Neural cell (in vitro differentiated cells): ENCODE data around the gene HEY2. TPM values are rescaled to one million over a fixed set of nuclear protein-coding genes. Genes with fewer than 3 reads are reported as not detected.

ENCODE experiments used
- H2AFZ ChIP-seq: fragments of 200-600, 300-800 bp; sonication (generic), shearing (Covaris generic); 2 replicates; pipeline ENCODE4 v1.6.0; 2014; ENCODE audit warnings: low read depth, mild to moderate bottlenecking, antibody characterized with exemption, low read length, moderate library complexity
- H3F3A ChIP-seq: fragments of 200-600 bp; shearing (Covaris generic); 2 replicates; pipeline ENCODE4 v1.6.1; 2016; ENCODE audit warnings: mild to moderate bottlenecking, moderate library complexity, mixed read lengths, antibody characterized with exemption, low read length; ENCODE audit not compliant: insufficient read depth, poor library complexity, severe bottlenecking
- H3K27ac ChIP-seq: fragments of 200-600, 300-800 bp; sonication (generic), shearing (Covaris generic); 2 replicates; pipeline ENCODE4 v1.5.1; 2014; ENCODE audit warnings: mild to moderate bottlenecking, low read length, moderate library complexity
- H3K27me3 ChIP-seq: fragments of 300-800, 200-600 bp; sonication (generic), shearing (Covaris generic); 2 replicates; pipeline ENCODE4 v1.6.0; 2014; ENCODE audit warnings: mild to moderate bottlenecking, low read depth, low read length, moderate library complexity; ENCODE audit not compliant: insufficient read depth
- H3K36me3 ChIP-seq: fragments of 300-800, 200-600 bp; sonication (generic), shearing (Covaris generic); 2 replicates; pipeline ENCODE4 v1.5.1; 2014; ENCODE audit warnings: mild to moderate bottlenecking, antibody characterized with exemption, low read length, moderate library complexity; ENCODE audit not compliant: insufficient read depth
- H3K4me2 ChIP-seq: fragments of 300-800, 200-600 bp; sonication (generic), shearing (Covaris generic); 2 replicates; pipeline ENCODE4 v1.6.0; 2014; ENCODE audit warnings: mild to moderate bottlenecking, low read length
- H3K4me3 ChIP-seq: fragments of 300-800, 200-600 bp; sonication (generic), shearing (Covaris generic); 2 replicates; pipeline ENCODE4 v1.5.1; 2014; ENCODE audit warnings: mild to moderate bottlenecking, low read length, moderate library complexity
- H3K79me2 ChIP-seq: fragments of 200-600 bp; shearing (Covaris generic); replicated peaks from 2 replicates; pipeline ENCODE4 v1.6.0; 2014; ENCODE audit warnings: mild to moderate bottlenecking, low read length, moderate library complexity; ENCODE audit not compliant: insufficient read depth
- H3K9ac ChIP-seq: fragments of 300-800, 200-600 bp; sonication (generic), shearing (Covaris generic); 2 replicates; pipeline ENCODE4 v1.6.1; 2016; ENCODE audit warnings: mild to moderate bottlenecking, low read length, mixed read lengths
- H3K9me2 ChIP-seq: fragments of 200-600 bp; shearing (Covaris generic); 2 replicates; pipeline ENCODE4 v1.6.1; 2016; ENCODE audit warnings: mild to moderate bottlenecking, low read length, mixed read lengths; ENCODE audit not compliant: insufficient read depth
- H3K9me3 ChIP-seq: fragments of 200-600, 300-800 bp; sonication (generic), shearing (Covaris generic); 2 replicates; pipeline ENCODE4 v1.6.1; 2016; ENCODE audit warnings: mild to moderate bottlenecking, mixed run types, low read length, moderate library complexity, mixed read lengths
- H4K20me1 ChIP-seq: fragments of 200-600 bp; shearing (Covaris generic); 2 replicates; pipeline ENCODE4 v1.6.1; 2016; ENCODE audit warnings: mild to moderate bottlenecking, mixed run types; ENCODE audit not compliant: insufficient read depth
- EP300 ChIP-seq: fragments of 450-650 bp; conservative IDR thresholded peaks from 2 replicates; pipeline ENCODE4 v1.6.1; 2014; ENCODE audit warnings: antibody characterized with exemption, mild to moderate bottlenecking, moderate library complexity; ENCODE audit not compliant: poor library complexity, severe bottlenecking
- EZH2 ChIP-seq: fragments of 200-600, 300-800 bp; shearing (Covaris generic), sonication (generic); IDR thresholded peaks from 2 replicates; pipeline ENCODE4 v1.6.1; 2014; ENCODE audit warnings: antibody characterized with exemption, low read length, borderline replicate concordance, mild to moderate bottlenecking; ENCODE audit not compliant: insufficient read depth, poor library complexity, severe bottlenecking
- MXI1 ChIP-seq: fragments of 450-650 bp; conservative IDR thresholded peaks from 2 replicates; pipeline ENCODE4 v1.6.1; 2014; ENCODE audit warnings: antibody characterized with exemption, mild to moderate bottlenecking; ENCODE audit not compliant: poor library complexity, severe bottlenecking
- POLR2AphosphoS5 ChIP-seq: IDR thresholded peaks from 2 replicates; pipeline ENCODE4 v1.6.1; 2012
- RAD21 ChIP-seq: fragments of 450-650 bp; conservative IDR thresholded peaks from 2 replicates; pipeline ENCODE4 v1.6.1; 2014; ENCODE audit warnings: antibody characterized with exemption, mild to moderate bottlenecking, moderate library complexity
- SMC3 ChIP-seq: fragments of 450-650 bp; conservative IDR thresholded peaks from 2 replicates; pipeline ENCODE4 v1.6.1; 2014; ENCODE audit warnings: antibody characterized with exemption, mild to moderate bottlenecking, moderate library complexity; ENCODE audit not compliant: poor library complexity
- TAF1 ChIP-seq: IDR thresholded peaks from 2 replicates; pipeline ENCODE4 v1.6.1; 2012; ENCODE audit warnings: low read depth
- polyA minus RNA-seq: library from RNA; depleted of rRNA, polyadenylated mRNA; stranded (reverse); fragments of >200 nt; gene quantifications from 2 replicates; pipeline ENCODE4 v1.2.3, GENCODE V29; 2014
- polyA plus RNA-seq: library from polyadenylated mRNA; depleted of rRNA; stranded (reverse); fragments of >200 nt; gene quantifications from 2 replicates; pipeline ENCODE4 v1.2.3, GENCODE V29; 2014
- TF ChIP-seq, protein P1 (sequence below): fragments of 450-650 bp; IDR thresholded peaks from 2 replicates; pipeline ENCODE4 v1.5.1; 2014; ENCODE audit warnings: antibody characterized with exemption, mild to moderate bottlenecking, moderate library complexity; ENCODE audit not compliant: poor library complexity, severe bottlenecking
- TF ChIP-seq, protein P2 (sequence below): IDR thresholded peaks from 2 replicates; pipeline ENCODE4 v1.6.1; 2012; ENCODE audit warnings: borderline replicate concordance

The HEY2 gene
- polyA plus RNA-seq (0.20 TPM in 1 of 2 replicates, not detected in the other), polyA minus RNA-seq (not detected in 2 replicates)

- Histone ChIP-seq H3K27ac (no peak within 1 kb of the TSS), H3K9ac (peak within 1 kb of the TSS; percentile 36)
- TF ChIP-seq SMC3 (peak; percentile 39), POLR2AphosphoS5 (no peak), RAD21 (peak; percentile 31), MXI1 (peak; percentile 62), TAF1 (no peak), EP300 (peak; percentile 43)
- TF ChIP-seq, protein P1, sequence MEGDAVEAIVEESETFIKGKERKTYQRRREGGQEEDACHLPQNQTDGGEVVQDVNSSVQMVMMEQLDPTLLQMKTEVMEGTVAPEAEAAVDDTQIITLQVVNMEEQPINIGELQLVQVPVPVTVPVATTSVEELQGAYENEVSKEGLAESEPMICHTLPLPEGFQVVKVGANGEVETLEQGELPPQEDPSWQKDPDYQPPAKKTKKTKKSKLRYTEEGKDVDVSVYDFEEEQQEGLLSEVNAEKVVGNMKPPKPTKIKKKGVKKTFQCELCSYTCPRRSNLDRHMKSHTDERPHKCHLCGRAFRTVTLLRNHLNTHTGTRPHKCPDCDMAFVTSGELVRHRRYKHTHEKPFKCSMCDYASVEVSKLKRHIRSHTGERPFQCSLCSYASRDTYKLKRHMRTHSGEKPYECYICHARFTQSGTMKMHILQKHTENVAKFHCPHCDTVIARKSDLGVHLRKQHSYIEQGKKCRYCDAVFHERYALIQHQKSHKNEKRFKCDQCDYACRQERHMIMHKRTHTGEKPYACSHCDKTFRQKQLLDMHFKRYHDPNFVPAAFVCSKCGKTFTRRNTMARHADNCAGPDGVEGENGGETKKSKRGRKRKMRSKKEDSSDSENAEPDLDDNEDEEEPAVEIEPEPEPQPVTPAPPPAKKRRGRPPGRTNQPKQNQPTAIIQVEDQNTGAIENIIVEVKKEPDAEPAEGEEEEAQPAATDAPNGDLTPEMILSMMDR = peak; percentile 20
Measured at GRCh38 chr6:125749173-125749864, at the start of gene HEY2. Gene HEY2 (plus strand): TSS chr6:125749632. CDS start chr6:125749777, 145 bp downstream.

GRCh38 chr6:125700581-125701353 lies 48.7 kb upstream of the HEY2 start:
- H3K4me3 ChIP-seq = no peak overlapping the region
- no peaks in the 10 kb centered on the region for H4K20me1 ChIP-seq
- no peaks in the 10 kb centered on the region for H3K9me2 ChIP-seq
- H3F3A ChIP-seq = no peaks in the 10 kb centered on the region
- no peak overlapping the region for H3K27ac ChIP-seq
- H3K9ac ChIP-seq = no peak overlapping the region
- no peak for TF ChIP-seq POLR2AphosphoS5
- no peak for TF ChIP-seq RAD21
- TF ChIP-seq SMC3 = no peak
- TF ChIP-seq TAF1 = no peak
- no peak for TF ChIP-seq EZH2
- TF ChIP-seq, protein P2, sequence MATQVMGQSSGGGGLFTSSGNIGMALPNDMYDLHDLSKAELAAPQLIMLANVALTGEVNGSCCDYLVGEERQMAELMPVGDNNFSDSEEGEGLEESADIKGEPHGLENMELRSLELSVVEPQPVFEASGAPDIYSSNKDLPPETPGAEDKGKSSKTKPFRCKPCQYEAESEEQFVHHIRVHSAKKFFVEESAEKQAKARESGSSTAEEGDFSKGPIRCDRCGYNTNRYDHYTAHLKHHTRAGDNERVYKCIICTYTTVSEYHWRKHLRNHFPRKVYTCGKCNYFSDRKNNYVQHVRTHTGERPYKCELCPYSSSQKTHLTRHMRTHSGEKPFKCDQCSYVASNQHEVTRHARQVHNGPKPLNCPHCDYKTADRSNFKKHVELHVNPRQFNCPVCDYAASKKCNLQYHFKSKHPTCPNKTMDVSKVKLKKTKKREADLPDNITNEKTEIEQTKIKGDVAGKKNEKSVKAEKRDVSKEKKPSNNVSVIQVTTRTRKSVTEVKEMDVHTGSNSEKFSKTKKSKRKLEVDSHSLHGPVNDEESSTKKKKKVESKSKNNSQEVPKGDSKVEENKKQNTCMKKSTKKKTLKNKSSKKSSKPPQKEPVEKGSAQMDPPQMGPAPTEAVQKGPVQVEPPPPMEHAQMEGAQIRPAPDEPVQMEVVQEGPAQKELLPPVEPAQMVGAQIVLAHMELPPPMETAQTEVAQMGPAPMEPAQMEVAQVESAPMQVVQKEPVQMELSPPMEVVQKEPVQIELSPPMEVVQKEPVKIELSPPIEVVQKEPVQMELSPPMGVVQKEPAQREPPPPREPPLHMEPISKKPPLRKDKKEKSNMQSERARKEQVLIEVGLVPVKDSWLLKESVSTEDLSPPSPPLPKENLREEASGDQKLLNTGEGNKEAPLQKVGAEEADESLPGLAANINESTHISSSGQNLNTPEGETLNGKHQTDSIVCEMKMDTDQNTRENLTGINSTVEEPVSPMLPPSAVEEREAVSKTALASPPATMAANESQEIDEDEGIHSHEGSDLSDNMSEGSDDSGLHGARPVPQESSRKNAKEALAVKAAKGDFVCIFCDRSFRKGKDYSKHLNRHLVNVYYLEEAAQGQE = no peak
- TF ChIP-seq MXI1 = no peak
- TF ChIP-seq, protein P1 = no peak
- TF ChIP-seq EP300 = no peak
- H3K9me3 ChIP-seq = no peaks in the 10 kb centered on the region
- no peaks in the 10 kb centered on the region for H3K36me3 ChIP-seq
- no peaks in the 10 kb centered on the region for H3K27me3 ChIP-seq
- no peaks in the 10 kb centered on the region for H3K79me2 ChIP-seq
- H3K4me2 ChIP-seq = no peak overlapping the region
- H2AFZ ChIP-seq = no peak overlapping the region

More at GRCh38 chr6:125749173-125749864, at the start of gene HEY2:
- no peaks in the 10 kb centered on the region for H3K79me2 ChIP-seq
- no peaks in the 10 kb centered on the region for H3K9me3 ChIP-seq
- peak within 1 kb of the TSS; percentile 31 for H2AFZ ChIP-seq
- no peaks in the 10 kb centered on the region for H3K36me3 ChIP-seq
- peak within 1 kb of the TSS; percentile 50 for H3K4me2 ChIP-seq
- H4K20me1 ChIP-seq = no peaks in the 10 kb centered on the region
- no peaks in the 10 kb centered on the region for H3F3A ChIP-seq
- H3K9me2 ChIP-seq = no peaks in the 10 kb centered on the region
- H3K27me3 ChIP-seq = peaks cover 83% of the 10 kb centered on the region
- H3K4me3 ChIP-seq = peak within 1 kb of the TSS; percentile 74
